ENCODE measurements around the gene ACRV1. TPM values are rescaled to one million over a fixed set of nuclear protein-coding genes. Genes with fewer than 3 reads are reported as not detected.

ACRV1 gene
- total and polyA plus RNA-seq, 3 donors from 2014 or later = 35.4 to 175 (median 56.5) TPM

- no peak overlapping the region for H3K27ac ChIP-seq
- no peak for TF ChIP-seq POLR2A (IDR thresholded peaks at IDR 0.05)
- no peak for TF ChIP-seq CTCF (IDR thresholded peaks at IDR 0.05)
- 92 to 95% methylated on average over 2 of the region's 2 CpGs for WGBS, 2 donors
- H3K4me3 ChIP-seq = no peak overlapping the region
- no peak for DNase-seq
- H3K27me3 ChIP-seq = no peaks in the 10 kb centered on the region
- H3K4me1 ChIP-seq = no peaks in the 10 kb centered on the region
- H3K9me3 ChIP-seq = no peaks in the 10 kb centered on the region
- intact Hi-C loops (cut with DNase I; ENCODE audit: low total_unique reads) = no loop called here
- no peaks in the 10 kb centered on the region for H3K36me3 ChIP-seq (ENCODE audit: low read depth, missing control alignments)
These were observed 810 bp downstream of the ACRV1 start for GRCh38 chr11:125679837-125680236.

- Histone ChIP-seq H3K27ac (no peak overlapping the region), H3K4me1 (no peaks in the 10 kb centered on the region), H3K36me3 (ENCODE audit: low read depth, missing control alignments) (no peaks in the 10 kb centered on the region), H3K9me3 (no peaks in the 10 kb centered on the region), H3K27me3 (no peaks in the 10 kb centered on the region), H3K4me3 (no peak overlapping the region)
- WGBS, 2 donors = 94 to 96% methylated on average over 4 of the region's 4 CpGs
- intact Hi-C loops (cut with DNase I; ENCODE audit: low total_unique reads) = no loop called here
- TF ChIP-seq CTCF (IDR thresholded peaks at IDR 0.05) (peak in 1 of 3 experiments; percentile 15), POLR2A (IDR thresholded peaks at IDR 0.05) (no peak)
- no peak for DNase-seq
These were observed 1.2 kb downstream of the ACRV1 start for GRCh38 chr11:125679397-125679796.

GRCh38 chr11:125675196-125675595 is 5.5 kb downstream of the ACRV1 start:
- TF ChIP-seq CTCF (IDR thresholded peaks at IDR 0.05) (no peak), POLR2A (IDR thresholded peaks at IDR 0.05) (no peak)
- intact Hi-C loops (cut with DNase I; ENCODE audit: low total_unique reads) = no loop called here
- Histone ChIP-seq H3K4me1 (no peaks in the 10 kb centered on the region), H3K27me3 (no peaks in the 10 kb centered on the region), H3K36me3 (ENCODE audit: low read depth, missing control alignments) (no peaks in the 10 kb centered on the region), H3K9me3 (no peaks in the 10 kb centered on the region), H3K4me3 (no peak overlapping the region), H3K27ac (no peak overlapping the region)
- 92 to 97% methylated on average over 2 of the region's 2 CpGs for WGBS, 2 donors
- DNase-seq = no peak

- intact Hi-C loops (cut with DNase I; ENCODE audit: low total_unique reads) = no loop called here
- no peak for TF ChIP-seq POLR2A (IDR thresholded peaks at IDR 0.05)
- TF ChIP-seq CTCF (IDR thresholded peaks at IDR 0.05) = no peak
- Histone ChIP-seq H3K4me1 (no peaks in the 10 kb centered on the region), H3K27me3 (no peaks in the 10 kb centered on the region), H3K4me3 (no peak overlapping the region), H3K9me3 (no peaks in the 10 kb centered on the region), H3K36me3 (ENCODE audit: low read depth, missing control alignments) (no peaks in the 10 kb centered on the region), H3K27ac (no peak overlapping the region)
- no peak for DNase-seq
- 80 to 90% methylated on average over 2 of the region's 2 CpGs for WGBS, 2 donors
These were observed 6.4 kb downstream of the ACRV1 start for GRCh38 chr11:125674210-125674609.

- no peaks in the 10 kb centered on the region for H3K27me3 ChIP-seq
- H3K9me3 ChIP-seq = no peaks in the 10 kb centered on the region
- intact Hi-C loops (cut with DNase I; ENCODE audit: low total_unique reads) = no loop called here
- H3K36me3 ChIP-seq (ENCODE audit: low read depth, missing control alignments) = no peaks in the 10 kb centered on the region
- no peak for DNase-seq
- 93 to 95% methylated on average over 2 of the region's 2 CpGs for WGBS, 2 donors
- H3K27ac ChIP-seq = no peak overlapping the region
- no peak overlapping the region for H3K4me3 ChIP-seq
- TF ChIP-seq POLR2A (IDR thresholded peaks at IDR 0.05) (no peak), CTCF (IDR thresholded peaks at IDR 0.05) (no peak)
- no peaks in the 10 kb centered on the region for H3K4me1 ChIP-seq
These were observed 9.1 kb downstream of the ACRV1 start for GRCh38 chr11:125671561-125671960.
